HCT116 (cell line): ENCODE results near the gene TLCD3B. TPM values are rescaled to one million over a fixed set of nuclear protein-coding genes. Genes with fewer than 3 reads are reported as not detected.

Source experiments
- ATAC-seq: fragments of 200-7000 bp; cut with Tn5 transposase; 2 replicates; pipeline ENCODE4 v1.9.1; 2020; ENCODE audit warnings: mild to moderate bottlenecking, moderate library complexity
- BruUV-seq: library from RNA; stranded (reverse); fragments of 400-500 nt; replicated peaks from 2 replicates; lab custom pipeline; 2021; lab: Mats Ljungman, UMichigan
- CTCF ChIA-PET: fragments of 300-600 bp; sonication (Branson Sonifier 250); formaldehyde crosslinking; loops from one replicate; lab custom pipeline; 2021; ENCODE audit warnings: antibody characterized with exemption; lab: Charles Lee
- POLR2A ChIA-PET: fragments of 300-600, 350-600 bp; sonication (Branson Sonifier 250); formaldehyde crosslinking; loops from one replicate; lab custom pipeline; 2021; ENCODE audit warnings: antibody characterized with exemption; lab: Charles Lee
- RAD21 ChIA-PET, 2 experiments: fragments of 300-600 bp; sonication (Branson Sonifier 250); formaldehyde crosslinking; loops; one replicate each; lab custom pipeline; 2023; ENCODE audit warnings: low total read pairs in 2 of 2; ENCODE audit not compliant: uncharacterized antibody in 2 of 2, unreplicated experiment in 2 of 2, low non-redundant PET in 1 of 2; lab: Charles Lee
- DNase-seq: peaks from one replicate; pipeline ENCODE4 v3.0.0-alpha.2; 2010; ENCODE audit warnings: low read depth, low spot score
- H2AFZ ChIP-seq: fragments of 200-600 bp; shearing (Covaris generic), sonication (generic); 2 replicates; pipeline ENCODE4 v1.6.1; 2017; ENCODE audit warnings: low read depth, mixed run types, mixed read lengths, antibody characterized with exemption, low read length; ENCODE audit not compliant: poor library complexity, severe bottlenecking
- H3K27ac ChIP-seq: 2 replicates; pipeline ENCODE4 v1.5.1; 2012; ENCODE audit warnings: low read depth, low read length
- H3K27me3 ChIP-seq: fragments of 200-600 bp; sonication (generic); 2 replicates; pipeline ENCODE4 v1.6.1; 2016; ENCODE audit warnings: mixed run types, low read length, mixed read lengths; ENCODE audit not compliant: insufficient read depth
- H3K36me3 ChIP-seq, 2 experiments: fragments of 200-500 bp in 1 of 2; fragments of 200-600 bp in 1 of 2; sonication (Bioruptor generic) in 1 of 2; sonication (generic) in 1 of 2; 2 replicates each; pipeline versions ENCODE4 v1.5.1 to v1.6.1; 2014 to 2016; ENCODE audit warnings: low read length in 2 of 2, inconsistent platforms in 1 of 2, mixed read lengths in 1 of 2, mixed run types in 1 of 2; ENCODE audit not compliant: insufficient read depth in 2 of 2, control insufficient read depth in 1 of 2
- H3K4me1 ChIP-seq, 2 experiments: fragments of 200-600 bp in 1 of 2; sonication (generic) in 1 of 2; 2 replicates each; pipeline versions ENCODE4 v1.5.1 to v1.6.1; 2012 to 2017; ENCODE audit warnings: low read length in 2 of 2, inconsistent platforms in 1 of 2, mild to moderate bottlenecking in 1 of 2, mixed read lengths in 1 of 2, mixed run types in 1 of 2, moderate library complexity in 1 of 2; ENCODE audit not compliant: insufficient read depth in 2 of 2, control insufficient read depth in 1 of 2
- H3K4me2 ChIP-seq: fragments of 200-600 bp; sonication (generic); 2 replicates; pipeline ENCODE4 v1.6.1; 2017; ENCODE audit warnings: mixed run types, low read length, mixed read lengths
- H3K4me3 ChIP-seq, 2 experiments: fragments of 200-600 bp in 1 of 2; sonication (generic) in 1 of 2; replicated peaks in 1 of 2; 2 replicates each; pipeline ENCODE4 v1.5.1; 2011 to 2016; ENCODE audit warnings: low read length in 2 of 2, control low read depth in 1 of 2, low read depth in 1 of 2, mild to moderate bottlenecking in 1 of 2, mixed read lengths in 1 of 2, mixed run types in 1 of 2
- H3K79me2 ChIP-seq: fragments of 200-600 bp; sonication (generic); 2 replicates; pipeline ENCODE4 v1.6.1; 2017; ENCODE audit warnings: mild to moderate bottlenecking, mixed run types, low read length, moderate library complexity, mixed read lengths; ENCODE audit not compliant: insufficient read depth
- H3K9ac ChIP-seq: fragments of 200-600 bp; sonication (generic); 2 replicates; pipeline ENCODE4 v1.6.1; 2016; ENCODE audit warnings: low read length, mixed read lengths
- H3K9me2 ChIP-seq: fragments of 200-600 bp; sonication (generic), shearing (Covaris generic); 2 replicates; pipeline ENCODE4 v1.6.1; 2017; ENCODE audit warnings: mixed run types, mild to moderate bottlenecking, moderate library complexity; ENCODE audit not compliant: insufficient read depth
- H3K9me3 ChIP-seq, 2 experiments: fragments of 200-500 bp in 1 of 2; fragments of 200-600 bp in 1 of 2; sonication (Bioruptor generic) in 1 of 2; sonication (generic) in 1 of 2; 2 replicates each; pipeline ENCODE4 v1.6.1; 2014 to 2017; ENCODE audit warnings: low read length in 2 of 2, mixed read lengths in 2 of 2, inconsistent platforms in 1 of 2, low read depth in 1 of 2, mild to moderate bottlenecking in 1 of 2, mixed run types in 1 of 2, moderate library complexity in 1 of 2; ENCODE audit not compliant: control insufficient read depth in 1 of 2, insufficient read depth in 1 of 2
- H4K20me1 ChIP-seq: fragments of 200-600 bp; sonication (generic), shearing (Covaris generic); 2 replicates; pipeline ENCODE4 v1.6.1; 2017; ENCODE audit warnings: mixed run types, mild to moderate bottlenecking, moderate library complexity; ENCODE audit not compliant: insufficient read depth
- ELF1 ChIP-seq: IDR thresholded peaks from 2 replicates; pipeline ENCODE4 v1.6.1; 2012; ENCODE audit warnings: low read depth, borderline replicate concordance
- EZH2 ChIP-seq: fragments of 200-600 bp; sonication (generic); IDR thresholded peaks from 2 replicates; pipeline ENCODE4 v1.6.1; 2017; ENCODE audit warnings: antibody characterized with exemption, mixed run types
- POLR2A ChIP-seq: IDR thresholded peaks from 2 replicates; pipeline ENCODE4 v1.7.0; 2011; ENCODE audit warnings: borderline replicate concordance; ENCODE audit not compliant: insufficient read depth, insufficient read length; ENCODE audit errors: extremely low read depth
- POLR2AphosphoS5 ChIP-seq: IDR thresholded peaks from 2 replicates; pipeline ENCODE4 v1.6.1; 2011; ENCODE audit warnings: mild to moderate bottlenecking, low read depth, low read length, moderate library complexity
- RAD21 ChIP-seq: IDR thresholded peaks from 2 replicates; pipeline ENCODE4 v1.6.1; 2012; ENCODE audit warnings: low read depth, mild to moderate bottlenecking
- SRF ChIP-seq: IDR thresholded peaks from 2 replicates; pipeline ENCODE4 v1.6.1; 2012; ENCODE audit warnings: low read depth
- YY1 ChIP-seq: IDR thresholded peaks from 2 replicates; pipeline ENCODE4 v1.6.1; 2011; ENCODE audit warnings: low read length, low read depth, moderate library complexity, mild to moderate bottlenecking; ENCODE audit not compliant: insufficient replicate concordance; ENCODE audit errors: extremely low read depth
- ZNF274 ChIP-seq: fragments of 200-500 bp; sonication (Bioruptor generic); IDR thresholded peaks from 2 replicates; pipeline ENCODE4 v1.6.1; 2014; ENCODE audit warnings: mild to moderate bottlenecking, low read depth, low read length, inconsistent platforms
- intact Hi-C: fragments of 100-400 bp; cut with micrococcal nuclease; formaldehyde crosslinking; loops from 2 replicates; pipeline ENCODE4 v1.10.0; 2022
- total RNA-seq: library from RNA; stranded (reverse); gene quantifications from one replicate; pipeline ENCODE4 v1.2.1, GENCODE V29; 2021; ENCODE audit not compliant: unreplicated experiment
- TF ChIP-seq, protein P1 (sequence below): IDR thresholded peaks from 2 replicates; pipeline ENCODE4 v1.6.1; 2012; ENCODE audit warnings: low read depth
- TF ChIP-seq, protein P2 (sequence below), 3 experiments: fragments of 200-600 bp in 1 of 3; sonication (generic) in 1 of 3; IDR thresholded peaks in 2 of 3; conservative IDR thresholded peaks in 1 of 3; 2 replicates each; pipeline ENCODE4 v1.5.1; 2012 to 2017; ENCODE audit warnings: low read depth in 2 of 3, low read length in 2 of 3, antibody characterized with exemption in 1 of 3, borderline replicate concordance in 1 of 3, control low read depth in 1 of 3, mild to moderate bottlenecking in 1 of 3, mixed read lengths in 1 of 3, mixed run types in 1 of 3, moderate library complexity in 1 of 3; ENCODE audit not compliant: insufficient read depth in 1 of 3
- TF ChIP-seq, protein P3 (sequence below): IDR thresholded peaks from 2 replicates; pipeline ENCODE4 v1.6.1; 2011; ENCODE audit warnings: mild to moderate bottlenecking, low read length, moderate library complexity; ENCODE audit not compliant: insufficient replicate concordance; ENCODE audit errors: extremely low read depth

Gene TLCD3B
- total RNA-seq, 1 experiment from 2014 or later, result 1.0 TPM

DNA sequence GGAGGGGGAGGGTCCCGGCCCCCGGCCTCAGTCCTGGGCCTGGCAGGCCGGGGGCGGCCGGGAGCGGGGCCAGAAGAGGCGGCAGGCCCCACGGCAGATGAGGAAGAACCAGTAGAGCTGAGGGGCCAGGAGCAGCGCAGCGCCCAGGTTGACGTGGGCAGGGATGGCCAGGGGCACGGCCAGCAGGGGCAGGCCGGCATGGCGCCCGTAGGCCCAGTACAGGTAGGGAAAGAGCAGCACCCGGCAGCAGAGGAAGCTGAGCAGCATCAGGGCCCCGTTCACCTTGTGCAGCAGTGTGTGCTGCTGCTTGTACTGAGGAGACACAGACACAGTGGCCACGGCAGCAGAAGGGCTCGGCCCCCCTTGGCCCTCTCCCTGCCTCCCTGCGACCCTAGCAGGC lies 5.9 kb downstream of the TLCD3B start:
- Histone ChIP-seq H3K27me3 (no peaks in the 10 kb centered on the region), H4K20me1 (no peaks in the 10 kb centered on the region), H3K36me3 (no peaks in the 10 kb centered on the region), H3K4me2 (no peak overlapping the region), H3K79me2 (no peaks in the 10 kb centered on the region)
- ATAC-seq, result no peak
- no peak for DNase-seq
- RAD21 ChIA-PET, result no interaction called here
- CTCF ChIA-PET, result no interaction called here
- TF ChIP-seq POLR2AphosphoS5, result no peak
- no peak for TF ChIP-seq RAD21
- TF ChIP-seq, protein P1, sequence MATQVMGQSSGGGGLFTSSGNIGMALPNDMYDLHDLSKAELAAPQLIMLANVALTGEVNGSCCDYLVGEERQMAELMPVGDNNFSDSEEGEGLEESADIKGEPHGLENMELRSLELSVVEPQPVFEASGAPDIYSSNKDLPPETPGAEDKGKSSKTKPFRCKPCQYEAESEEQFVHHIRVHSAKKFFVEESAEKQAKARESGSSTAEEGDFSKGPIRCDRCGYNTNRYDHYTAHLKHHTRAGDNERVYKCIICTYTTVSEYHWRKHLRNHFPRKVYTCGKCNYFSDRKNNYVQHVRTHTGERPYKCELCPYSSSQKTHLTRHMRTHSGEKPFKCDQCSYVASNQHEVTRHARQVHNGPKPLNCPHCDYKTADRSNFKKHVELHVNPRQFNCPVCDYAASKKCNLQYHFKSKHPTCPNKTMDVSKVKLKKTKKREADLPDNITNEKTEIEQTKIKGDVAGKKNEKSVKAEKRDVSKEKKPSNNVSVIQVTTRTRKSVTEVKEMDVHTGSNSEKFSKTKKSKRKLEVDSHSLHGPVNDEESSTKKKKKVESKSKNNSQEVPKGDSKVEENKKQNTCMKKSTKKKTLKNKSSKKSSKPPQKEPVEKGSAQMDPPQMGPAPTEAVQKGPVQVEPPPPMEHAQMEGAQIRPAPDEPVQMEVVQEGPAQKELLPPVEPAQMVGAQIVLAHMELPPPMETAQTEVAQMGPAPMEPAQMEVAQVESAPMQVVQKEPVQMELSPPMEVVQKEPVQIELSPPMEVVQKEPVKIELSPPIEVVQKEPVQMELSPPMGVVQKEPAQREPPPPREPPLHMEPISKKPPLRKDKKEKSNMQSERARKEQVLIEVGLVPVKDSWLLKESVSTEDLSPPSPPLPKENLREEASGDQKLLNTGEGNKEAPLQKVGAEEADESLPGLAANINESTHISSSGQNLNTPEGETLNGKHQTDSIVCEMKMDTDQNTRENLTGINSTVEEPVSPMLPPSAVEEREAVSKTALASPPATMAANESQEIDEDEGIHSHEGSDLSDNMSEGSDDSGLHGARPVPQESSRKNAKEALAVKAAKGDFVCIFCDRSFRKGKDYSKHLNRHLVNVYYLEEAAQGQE, result no peak
- TF ChIP-seq, all 23 proteins: peak for 0
- no peak overlapping the region for H2AFZ ChIP-seq
- H3K4me3 ChIP-seq, result no peak overlapping the region
- intact Hi-C loops, result loop anchor here (10.0 kb wide), 1 partner anchor 910 kb away; no protein-coding TSS in a partner anchor
- no peak overlapping the region for H3K27ac ChIP-seq
- no peak overlapping the region for H3K9ac ChIP-seq
- peaks cover 0 to 15% of the 10 kb centered on the region in 2 experiments; a peak in 2 of 4 replicates for H3K4me1 ChIP-seq
- POLR2A ChIA-PET, result no interaction called here
- H3K9me2 ChIP-seq, result no peaks in the 10 kb centered on the region
- no TSS peak for BruUV-seq
- H3K9me3 ChIP-seq, result no peaks in the 10 kb centered on the region

DNA sequence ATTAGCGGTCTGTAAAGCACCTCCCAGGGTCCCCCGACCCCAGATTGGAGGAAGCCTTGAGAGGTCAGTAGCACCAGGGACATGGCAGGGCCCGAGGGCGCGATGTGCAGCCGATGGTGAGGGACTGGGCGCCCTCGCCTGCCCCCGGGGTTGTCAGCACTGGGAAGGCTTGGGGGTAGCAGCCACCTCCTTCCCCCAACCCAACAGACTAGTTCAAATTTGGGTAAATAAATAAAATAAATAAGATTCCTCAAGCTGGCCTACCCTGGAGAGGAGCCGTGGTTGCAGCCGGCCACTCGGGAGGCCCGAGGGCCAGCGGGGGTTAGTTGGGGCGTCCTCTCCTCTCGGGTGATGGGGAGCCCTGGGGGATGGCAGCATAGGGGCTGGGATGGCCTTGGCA lies 6.6 kb downstream of the TLCD3B start:
- RAD21 ChIA-PET, result no interaction called here
- Histone ChIP-seq H3K36me3 (no peaks in the 10 kb centered on the region), H3K4me3 (no peak overlapping the region), H3K9me3 (no peaks in the 10 kb centered on the region), H3K79me2 (no peaks in the 10 kb centered on the region), H3K9me2 (no peaks in the 10 kb centered on the region), H4K20me1 (no peaks in the 10 kb centered on the region), H3K27ac (no peak overlapping the region), H3K9ac (no peak overlapping the region), H3K4me1 (peaks cover 0 to 15% of the 10 kb centered on the region in 2 experiments; a peak in 3 of 4 replicates), H3K4me2 (no peak overlapping the region), H3K27me3 (no peaks in the 10 kb centered on the region), H2AFZ (no peak overlapping the region)
- intact Hi-C loops, result loop anchor here (10.0 kb wide), 1 partner anchor 910 kb away; no protein-coding TSS in a partner anchor
- POLR2A ChIA-PET, result no interaction called here
- DNase-seq, result no peak
- BruUV-seq, result no TSS peak
- CTCF ChIA-PET, result no interaction called here
- ATAC-seq, result no peak
- TF ChIP-seq, protein P2, sequence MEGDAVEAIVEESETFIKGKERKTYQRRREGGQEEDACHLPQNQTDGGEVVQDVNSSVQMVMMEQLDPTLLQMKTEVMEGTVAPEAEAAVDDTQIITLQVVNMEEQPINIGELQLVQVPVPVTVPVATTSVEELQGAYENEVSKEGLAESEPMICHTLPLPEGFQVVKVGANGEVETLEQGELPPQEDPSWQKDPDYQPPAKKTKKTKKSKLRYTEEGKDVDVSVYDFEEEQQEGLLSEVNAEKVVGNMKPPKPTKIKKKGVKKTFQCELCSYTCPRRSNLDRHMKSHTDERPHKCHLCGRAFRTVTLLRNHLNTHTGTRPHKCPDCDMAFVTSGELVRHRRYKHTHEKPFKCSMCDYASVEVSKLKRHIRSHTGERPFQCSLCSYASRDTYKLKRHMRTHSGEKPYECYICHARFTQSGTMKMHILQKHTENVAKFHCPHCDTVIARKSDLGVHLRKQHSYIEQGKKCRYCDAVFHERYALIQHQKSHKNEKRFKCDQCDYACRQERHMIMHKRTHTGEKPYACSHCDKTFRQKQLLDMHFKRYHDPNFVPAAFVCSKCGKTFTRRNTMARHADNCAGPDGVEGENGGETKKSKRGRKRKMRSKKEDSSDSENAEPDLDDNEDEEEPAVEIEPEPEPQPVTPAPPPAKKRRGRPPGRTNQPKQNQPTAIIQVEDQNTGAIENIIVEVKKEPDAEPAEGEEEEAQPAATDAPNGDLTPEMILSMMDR (IDR thresholded peaks at IDR 0.05 in 2 of 3, conservative IDR thresholded peaks at IDR 0.05 in 1 of 3; ENCODE audit: borderline replicate concordance in 1 of 3, insufficient read depth in 1 of 3, low read depth in 2 of 3, low read length in 2 of 3), result no peak
- TF ChIP-seq POLR2A (no peak), ZNF274 (no peak), SRF (no peak), YY1 (no peak), POLR2AphosphoS5 (no peak), ELF1 (no peak), EZH2 (no peak)
- TF ChIP-seq, protein P3, sequence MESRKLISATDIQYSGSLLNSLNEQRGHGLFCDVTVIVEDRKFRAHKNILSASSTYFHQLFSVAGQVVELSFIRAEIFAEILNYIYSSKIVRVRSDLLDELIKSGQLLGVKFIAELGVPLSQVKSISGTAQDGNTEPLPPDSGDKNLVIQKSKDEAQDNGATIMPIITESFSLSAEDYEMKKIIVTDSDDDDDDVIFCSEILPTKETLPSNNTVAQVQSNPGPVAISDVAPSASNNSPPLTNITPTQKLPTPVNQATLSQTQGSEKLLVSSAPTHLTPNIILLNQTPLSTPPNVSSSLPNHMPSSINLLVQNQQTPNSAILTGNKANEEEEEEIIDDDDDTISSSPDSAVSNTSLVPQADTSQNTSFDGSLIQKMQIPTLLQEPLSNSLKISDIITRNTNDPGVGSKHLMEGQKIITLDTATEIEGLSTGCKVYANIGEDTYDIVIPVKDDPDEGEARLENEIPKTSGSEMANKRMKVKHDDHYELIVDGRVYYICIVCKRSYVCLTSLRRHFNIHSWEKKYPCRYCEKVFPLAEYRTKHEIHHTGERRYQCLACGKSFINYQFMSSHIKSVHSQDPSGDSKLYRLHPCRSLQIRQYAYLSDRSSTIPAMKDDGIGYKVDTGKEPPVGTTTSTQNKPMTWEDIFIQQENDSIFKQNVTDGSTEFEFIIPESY, result no peak
